GM19468 (cell line): Measurements from ENCODE around the gene SDHAF3.
A peak's percentile ranks its signal among the peaks of the same experiment; 100 is the strongest.
"Not testable (repeated sequence)": the region's sequence is repeated elsewhere in the genome, so short reads cannot be mapped to it uniquely, and the experiment has no call there.

Source experiments
- ATAC-seq: cut with Tn5 transposase; IDR thresholded peaks from one replicate; pipeline ENCODE4 v1.9.1; 2021; ENCODE audit warnings: mild to moderate bottlenecking, moderate library complexity, moderate number of reproducible peaks; ENCODE audit not compliant: unreplicated experiment; ENCODE audit errors: extremely low read depth

The SDHAF3 gene

DNA sequence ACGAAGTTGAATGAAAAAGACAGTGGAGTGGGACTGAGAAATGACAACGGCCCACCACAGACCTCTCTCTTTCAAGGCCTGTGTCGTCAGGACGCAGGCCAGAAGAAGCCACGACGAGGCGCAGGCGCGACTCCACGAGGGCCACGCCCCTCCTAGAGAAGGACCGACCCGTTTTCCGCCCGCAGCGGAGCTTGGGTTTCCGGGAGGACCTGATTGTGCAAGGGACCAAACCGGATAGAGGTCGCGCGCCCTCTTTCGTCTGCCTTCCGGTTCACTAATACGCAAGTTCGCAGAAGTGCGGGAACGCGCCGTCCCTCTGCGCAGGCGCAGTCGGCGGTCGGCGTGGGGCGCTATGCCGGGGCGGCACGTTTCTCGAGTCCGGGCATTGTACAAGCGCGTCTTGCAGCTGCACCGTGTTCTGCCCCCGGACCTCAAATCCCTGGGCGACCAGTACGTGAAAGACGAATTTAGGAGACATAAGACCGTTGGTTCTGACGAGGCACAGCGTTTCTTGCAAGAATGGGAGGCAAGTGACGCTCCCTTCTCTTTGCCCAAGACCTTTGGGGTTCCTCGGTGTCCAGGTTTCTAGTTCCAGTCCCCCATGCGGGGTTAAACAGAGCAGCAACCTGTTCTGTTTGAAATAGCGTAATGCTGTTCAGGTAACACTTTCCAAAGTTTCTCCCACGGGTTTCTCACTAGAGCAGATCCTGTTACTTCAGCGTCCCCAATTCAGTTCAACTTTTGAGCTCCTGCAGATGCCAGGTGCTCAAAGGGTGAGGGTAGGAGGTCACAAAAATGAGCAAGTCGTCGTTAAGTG lies at the start of gene SDHAF3:
TSS of gene SDHAF3 (plus strand) at position 327 of the 817 bp plus-strand sequence. CDS start at position 353, 26 bp downstream.
- peak; percentile 91 for ATAC-seq

DNA sequence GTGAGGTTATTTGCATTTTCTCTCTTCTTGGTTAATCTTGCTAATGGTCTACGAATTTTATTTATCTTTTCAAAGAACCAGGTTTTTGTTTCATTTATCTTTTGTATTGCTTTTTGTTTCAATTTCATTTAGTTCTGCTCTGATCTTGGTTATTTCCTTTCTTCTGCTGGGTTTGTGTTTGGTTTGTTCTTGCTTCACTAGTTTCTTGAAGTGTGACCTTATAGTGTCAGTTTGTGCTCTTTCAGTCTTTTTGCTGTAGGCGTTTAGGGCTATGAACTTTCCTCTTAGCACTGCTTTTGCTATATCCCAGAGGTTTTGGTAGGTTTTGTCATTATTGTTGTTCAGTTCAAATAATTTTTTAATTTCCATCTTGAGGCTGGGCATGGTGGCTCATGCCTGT lies 45.5 kb upstream of the SDHAF3 start:
- not testable (repeated sequence) for ATAC-seq

DNA sequence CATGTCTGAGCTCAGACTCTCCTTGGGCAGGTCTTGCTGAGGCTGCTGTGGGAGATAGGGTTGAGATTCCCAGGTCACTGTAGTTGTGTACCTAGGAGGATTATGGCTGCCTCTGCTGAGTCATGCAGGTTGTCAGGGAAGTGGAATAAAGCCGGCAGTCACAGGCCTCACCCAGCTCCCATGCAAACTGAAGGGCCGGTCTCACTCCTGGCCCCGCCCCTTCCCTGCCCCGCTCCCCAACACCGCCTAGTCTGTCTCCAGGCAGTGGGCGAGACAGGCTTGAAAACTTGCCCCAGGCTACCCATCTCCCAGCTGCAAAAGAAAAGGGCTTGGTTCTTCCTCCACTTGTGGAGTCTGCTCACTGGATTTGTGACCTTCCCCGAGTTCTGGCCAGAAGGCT lies 41.6 kb upstream of the SDHAF3 start:
- no peak for ATAC-seq

DNA sequence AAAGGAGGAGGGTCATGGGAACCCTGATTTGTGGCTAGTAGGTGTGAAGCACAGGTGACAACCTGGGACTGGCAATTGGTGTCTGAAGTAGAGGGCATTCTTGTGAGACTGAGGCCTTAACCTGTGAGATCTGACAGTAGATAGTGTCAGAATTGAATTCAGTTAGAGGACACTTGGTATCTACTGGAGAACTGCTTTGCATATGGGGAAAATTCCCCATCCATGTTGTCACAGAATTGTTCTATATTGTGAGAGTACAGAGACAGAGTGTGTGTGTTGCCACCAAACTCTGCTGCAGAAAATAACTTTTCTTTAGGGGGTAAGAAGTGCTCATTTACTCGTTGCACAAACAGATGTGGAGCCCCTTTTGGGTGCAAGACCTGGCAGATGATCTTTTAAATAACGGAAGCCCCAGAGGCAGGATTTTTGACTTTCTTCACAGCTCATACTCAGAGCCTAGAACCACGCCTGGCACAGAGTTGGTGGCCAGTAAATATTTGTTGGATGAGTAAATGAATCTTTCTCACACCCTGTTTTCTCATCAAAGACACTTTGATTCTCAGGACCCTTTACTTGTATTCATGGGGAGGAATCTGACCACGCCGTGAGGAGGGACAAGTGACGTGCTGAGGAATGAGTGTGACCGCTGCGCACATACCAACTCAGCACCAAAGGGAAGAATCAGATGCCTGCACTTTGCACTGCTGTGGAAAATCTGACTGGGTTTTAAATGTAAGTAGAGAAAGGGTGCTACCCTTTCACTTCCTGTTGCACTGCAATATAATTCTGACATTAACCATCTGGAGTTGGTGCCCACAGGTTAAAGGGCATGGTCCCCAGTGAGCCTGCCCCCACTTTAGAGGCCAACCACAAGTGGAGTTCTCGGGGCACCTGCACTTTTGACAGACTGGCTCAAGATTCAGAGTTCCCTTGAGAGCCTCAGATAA lies 39.2 kb upstream of the SDHAF3 start:
- ATAC-seq, result peak; percentile 74

DNA sequence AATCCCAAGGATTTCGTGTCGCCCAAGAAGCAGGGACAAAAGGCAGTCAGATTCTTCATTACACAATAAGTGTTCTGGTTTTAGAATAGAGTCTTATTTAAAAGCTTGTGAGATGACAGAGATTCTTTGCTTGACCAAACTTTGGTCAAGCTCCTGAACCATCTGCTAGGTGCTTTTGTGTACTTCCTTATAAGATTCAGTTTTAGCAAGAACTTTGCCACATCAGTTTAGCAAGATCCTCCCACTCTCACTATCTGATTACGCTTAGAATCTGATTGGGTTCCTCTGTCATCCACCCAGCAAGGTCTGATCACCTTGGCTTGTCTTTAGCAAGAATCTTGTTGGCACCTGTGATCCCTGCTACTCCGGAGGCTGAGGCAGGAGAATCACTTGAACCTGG lies 38.2 kb upstream of the SDHAF3 start:
- ATAC-seq, result no peak

DNA sequence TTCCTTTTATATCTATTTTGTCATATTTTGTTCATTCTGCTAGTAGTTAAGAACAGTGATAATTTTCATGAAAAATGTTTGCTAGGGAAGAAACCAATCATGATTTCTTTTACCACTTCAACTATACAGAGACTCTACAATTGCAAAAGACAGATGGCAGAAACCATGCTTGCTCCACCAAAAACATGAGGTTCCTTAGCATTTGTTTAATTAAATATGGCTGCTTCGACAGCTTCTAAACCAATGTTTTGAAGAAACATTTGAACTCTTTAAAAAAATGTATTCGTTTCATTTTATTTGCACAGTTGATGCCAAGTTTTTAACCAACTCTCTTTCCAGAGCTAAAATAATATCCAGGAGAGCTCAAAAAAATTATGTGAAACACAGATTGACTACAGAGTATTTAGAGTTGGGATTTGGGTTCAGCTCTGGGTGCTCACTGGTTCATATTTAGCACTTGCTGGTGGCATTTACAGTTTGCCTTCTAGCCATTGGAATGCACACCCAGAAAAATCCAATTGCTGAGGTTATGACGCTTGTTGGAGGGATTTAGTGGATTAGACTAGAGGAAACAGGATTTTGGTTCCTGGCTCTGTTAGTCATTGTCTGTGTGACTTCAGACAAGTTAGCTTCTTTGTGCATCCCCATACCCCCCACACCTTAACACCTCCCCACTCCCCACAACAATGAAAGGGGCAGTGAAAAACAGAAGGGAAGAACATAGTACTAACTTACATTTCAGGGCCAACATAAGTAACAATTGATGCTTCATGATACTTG lies 35.8 kb upstream of the SDHAF3 start:
- no peak for ATAC-seq

DNA sequence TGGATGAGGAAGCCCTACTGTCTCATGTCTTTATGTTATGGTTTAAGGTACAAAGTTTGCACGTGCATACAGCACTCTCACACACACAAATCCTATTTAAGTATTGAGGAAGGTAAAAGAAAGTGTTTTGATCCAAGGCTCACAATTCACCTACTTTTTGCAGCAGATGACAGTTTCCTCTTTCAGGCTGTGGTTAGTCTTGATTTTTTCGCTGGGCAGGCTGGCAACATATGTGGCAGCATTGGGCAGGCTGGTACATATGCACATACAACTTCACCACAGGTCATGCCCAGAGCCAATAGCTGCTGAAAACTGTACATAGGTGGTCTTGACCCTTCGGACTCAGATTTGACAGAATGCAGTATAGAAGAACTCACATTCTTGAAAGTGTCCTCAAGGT lies 29.1 kb upstream of the SDHAF3 start:
- ATAC-seq, result no peak

DNA sequence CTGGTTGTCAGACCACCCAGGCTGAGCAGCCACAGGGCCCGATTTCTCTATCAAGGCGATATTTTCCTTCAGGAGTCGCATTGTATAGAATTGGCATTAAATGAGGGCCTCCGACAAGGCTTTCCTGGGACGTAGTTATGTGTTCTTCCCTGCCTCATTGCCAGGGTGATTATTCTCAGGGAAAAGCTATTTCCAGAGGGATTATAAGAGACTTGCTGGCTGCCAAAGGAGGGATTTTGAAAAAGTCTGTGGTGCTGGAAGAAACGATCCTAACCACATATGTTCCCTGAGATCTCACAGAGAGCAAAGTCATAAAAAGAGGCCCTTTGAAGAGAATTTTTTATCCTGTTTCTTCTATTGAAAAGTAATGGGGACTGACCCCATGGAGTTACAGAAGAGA lies 27.7 kb upstream of the SDHAF3 start:
- no peak for ATAC-seq

DNA sequence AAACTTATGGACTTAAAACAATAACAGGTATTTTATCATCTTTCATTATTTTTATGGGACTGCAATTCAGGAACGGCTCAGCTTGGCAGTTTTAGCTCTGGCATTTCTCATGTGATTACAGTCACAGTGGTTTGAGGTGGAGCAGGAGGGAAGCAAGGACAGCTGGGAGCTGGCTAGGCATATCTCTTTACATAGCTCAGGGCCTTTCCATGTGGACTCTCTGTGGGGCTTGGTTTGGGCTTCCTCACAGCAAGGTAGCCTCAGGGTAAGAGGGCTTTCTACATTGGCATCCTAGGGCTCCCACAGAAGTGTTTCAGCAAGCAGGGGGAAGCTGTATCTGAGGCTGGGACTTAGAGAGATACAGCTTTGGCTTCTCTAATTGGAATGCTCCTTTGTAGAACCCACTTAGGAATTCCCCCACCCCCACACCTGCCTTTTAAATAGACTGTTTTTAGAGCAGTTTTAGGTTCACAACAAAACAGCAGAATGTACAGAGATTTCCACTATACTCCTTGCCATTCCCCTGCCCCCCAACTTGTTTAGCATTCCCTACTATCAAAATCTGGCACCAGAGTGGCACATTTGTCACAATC lies 26.6 kb upstream of the SDHAF3 start:
- no peak for ATAC-seq

DNA sequence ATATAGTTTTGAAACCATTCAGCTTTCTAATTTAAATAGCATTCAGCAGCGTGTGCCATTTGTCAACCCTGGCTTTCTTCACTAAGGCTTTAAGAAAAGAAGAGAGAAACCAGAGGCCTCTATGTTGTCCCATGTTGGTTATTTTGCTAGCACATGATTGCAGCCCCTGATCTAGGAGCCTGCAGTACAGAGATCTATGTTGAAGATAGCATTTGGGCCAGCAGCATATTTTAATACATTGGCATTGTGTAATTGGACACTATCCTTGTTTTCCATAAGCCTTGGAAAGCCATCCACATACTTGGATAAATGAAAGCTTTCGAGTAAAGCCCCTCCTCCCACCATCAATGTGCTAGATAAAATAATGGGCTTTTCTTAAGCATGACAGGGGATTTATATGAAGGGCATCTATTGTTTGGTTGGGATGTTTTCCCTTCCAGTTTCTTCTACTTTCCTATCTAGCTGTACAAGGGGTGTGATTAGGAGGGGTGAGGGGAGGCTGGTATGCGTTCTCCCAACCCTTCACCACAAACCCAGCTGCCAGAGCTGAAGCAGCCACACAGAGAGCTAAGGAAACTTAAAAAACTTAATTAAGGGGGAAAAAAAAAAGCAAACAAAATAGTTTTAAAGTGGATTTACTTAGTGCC lies 23.1 kb upstream of the SDHAF3 start:
- ATAC-seq, result no peak

DNA sequence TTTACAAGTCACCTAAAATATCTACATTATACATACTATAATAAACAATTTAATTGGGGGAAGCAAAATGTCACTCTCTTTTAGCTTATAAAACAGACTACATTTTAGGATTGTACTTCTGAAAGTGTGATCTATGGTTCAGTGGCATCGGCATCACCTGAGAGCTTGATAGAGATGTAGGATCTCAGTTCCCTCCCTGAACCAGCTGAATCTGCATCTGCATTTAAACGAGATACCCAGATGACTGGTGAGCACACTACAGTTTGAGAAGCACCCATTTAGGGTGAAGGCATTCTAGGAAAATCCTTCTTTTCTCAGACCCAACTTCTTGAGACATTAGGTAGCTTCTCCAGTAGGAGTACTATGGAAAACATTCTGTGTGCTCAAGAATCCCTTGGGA lies 21.5 kb upstream of the SDHAF3 start:
- no peak for ATAC-seq

DNA sequence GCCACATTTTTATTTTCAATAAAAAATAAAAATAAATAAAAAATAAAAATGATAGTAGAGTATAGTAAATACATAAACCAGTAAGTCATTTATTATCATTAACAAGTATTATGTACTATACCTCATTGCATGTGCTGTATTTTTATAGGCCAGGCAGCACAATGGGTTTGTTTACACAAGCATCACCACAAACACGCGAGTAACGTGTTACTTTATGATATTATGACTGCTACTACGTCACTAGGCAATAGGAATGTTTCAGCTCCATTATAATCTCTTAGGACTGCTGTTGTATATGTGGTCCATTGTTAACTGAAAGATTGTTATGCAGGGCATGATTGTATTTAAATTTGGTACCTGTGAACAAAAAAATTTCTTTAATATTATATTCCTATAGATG lies 20.8 kb upstream of the SDHAF3 start:
- no peak for ATAC-seq

DNA sequence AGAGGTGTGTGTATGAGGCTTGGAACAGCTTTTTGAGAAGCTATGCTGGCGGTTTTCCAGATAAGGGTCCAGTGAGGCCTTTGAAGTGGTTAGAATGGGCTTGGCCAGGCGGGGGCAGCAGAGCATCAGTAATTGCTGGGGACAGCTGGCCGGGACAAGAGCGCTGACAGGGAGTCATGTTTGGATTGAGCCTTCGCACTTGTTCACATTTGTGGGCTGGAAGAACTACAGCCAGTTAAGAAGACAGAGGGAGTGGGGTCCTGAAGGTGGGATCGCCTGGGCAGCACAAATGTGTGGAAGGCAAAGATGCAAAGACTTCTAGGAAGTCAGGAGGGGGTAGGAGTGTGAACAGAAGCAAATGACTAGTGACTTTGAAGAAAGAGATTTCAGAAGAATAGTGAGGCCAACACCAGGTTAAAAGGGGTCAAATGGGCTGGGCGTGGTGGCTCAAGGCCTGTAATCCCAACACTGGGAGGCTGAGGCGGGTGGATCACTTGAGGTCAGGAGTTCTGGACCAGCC lies 12.7 kb upstream of the SDHAF3 start:
- ATAC-seq, result no peak

DNA sequence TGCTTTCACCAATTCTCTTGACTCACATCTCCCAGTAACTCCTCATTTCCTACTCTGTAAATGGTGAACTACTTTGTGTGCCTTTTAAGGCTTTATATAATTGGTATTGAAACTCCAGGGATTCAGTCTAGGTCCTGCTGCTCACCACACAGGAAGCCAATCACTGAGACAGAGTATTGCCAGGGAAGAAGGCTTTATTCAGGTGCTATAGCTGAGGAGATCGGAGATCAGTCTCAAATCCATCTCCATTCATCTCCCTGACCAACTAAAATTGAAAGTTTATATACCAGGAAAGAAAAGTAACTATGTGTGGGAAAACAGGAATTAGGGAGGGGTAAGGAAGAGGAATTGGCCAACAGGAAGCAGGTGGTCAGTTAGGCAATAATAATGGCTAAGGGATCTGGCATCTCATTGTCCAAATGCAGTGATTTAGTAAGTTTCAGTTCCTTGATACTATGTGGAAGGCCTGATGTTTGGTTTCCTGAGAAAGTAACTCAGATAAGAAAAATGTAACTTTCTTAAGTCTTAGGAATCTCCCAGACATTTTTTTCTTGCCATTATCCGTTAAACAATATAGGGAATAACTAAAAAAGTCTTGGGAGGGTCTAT lies 10.2 kb upstream of the SDHAF3 start:
- no peak for ATAC-seq

DNA sequence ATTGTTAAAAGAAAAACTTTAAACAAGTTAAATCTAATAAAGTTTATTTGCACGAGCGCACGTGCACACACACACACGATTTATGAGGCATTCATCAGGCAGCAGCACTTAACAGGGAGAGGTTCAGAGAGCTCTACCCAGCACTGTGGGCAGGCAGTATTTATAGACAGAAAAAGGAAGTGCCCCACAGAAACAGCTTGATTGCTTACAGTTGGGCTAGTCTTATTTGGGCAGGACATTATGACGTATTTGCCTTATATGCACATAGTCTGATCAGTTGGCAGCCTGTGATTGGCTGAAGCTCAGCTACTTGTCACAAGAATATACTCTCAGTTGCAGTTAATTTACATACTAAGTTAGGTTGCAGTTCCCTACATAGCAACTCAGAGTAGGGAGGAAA lies 1.2 kb upstream of the SDHAF3 start:
- ATAC-seq, result peak; percentile 5

DNA sequence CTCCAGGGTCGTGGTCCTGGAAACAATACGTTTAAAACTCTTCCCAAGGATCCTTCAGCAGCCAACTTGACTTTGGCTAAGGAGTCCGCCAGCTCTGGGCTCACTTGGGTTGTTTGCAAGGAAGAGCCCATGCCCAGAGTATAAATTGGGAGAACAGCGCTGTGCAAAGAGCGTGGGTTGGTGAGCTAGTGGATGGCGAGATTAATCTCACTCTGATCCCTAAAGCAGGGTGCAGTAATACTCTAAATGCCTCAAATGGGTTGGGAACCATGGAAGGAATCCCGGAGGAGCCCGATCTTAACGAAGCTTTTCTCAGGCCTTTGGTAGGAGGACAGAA lies 495 bp upstream of the SDHAF3 start:
- no peak for ATAC-seq

DNA sequence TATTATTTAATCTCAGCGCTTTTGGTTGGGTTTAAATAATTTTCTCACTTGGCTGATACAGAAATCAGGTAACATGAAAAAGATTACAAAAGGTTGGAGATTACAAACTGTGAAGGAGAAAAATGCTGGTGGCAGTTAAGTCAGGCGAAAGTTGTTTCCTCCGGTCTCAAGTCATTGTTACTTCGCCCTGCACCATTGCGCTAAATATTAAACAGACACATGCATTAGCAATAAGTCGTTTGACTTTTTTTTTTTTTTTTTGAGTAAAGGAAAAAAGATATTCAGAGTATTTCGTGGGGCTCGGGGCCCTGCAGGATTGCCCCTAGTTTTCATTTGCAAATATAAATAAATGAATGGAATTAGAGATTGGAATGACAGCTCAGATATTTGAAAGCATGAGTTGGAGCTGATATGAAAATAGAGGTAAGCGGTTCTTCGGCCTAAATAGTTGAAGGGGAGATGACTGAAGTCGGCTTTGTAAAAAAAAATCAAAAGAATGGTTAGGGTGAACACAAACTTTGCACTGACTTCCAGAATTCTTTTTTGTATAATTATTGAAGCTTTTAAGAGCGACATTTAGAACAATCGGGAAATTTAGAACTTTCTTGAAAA lies 914 bp downstream of the SDHAF3 start:
- no peak for ATAC-seq

DNA sequence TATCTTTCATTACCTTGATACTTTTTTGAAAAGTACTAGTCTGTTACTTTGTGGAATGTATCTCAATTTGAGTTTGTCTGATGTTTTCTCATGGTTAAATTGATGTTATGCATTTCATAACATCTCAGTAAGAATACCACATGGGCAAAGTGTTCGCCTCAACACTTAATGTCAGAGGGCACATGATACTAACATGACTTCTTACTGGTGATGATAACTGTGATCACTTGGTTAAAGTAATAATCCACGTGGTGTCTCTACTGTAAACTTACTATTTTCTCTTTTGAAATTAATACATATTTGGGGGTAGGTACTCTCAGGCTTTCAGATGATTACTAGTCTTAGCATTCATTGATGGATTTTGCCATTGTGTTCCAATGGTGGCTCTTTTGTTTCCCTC lies 2.2 kb downstream of the SDHAF3 start:
- no peak for ATAC-seq
